A673 (cell line): ENCODE data around the gene APOL5.

Source experiments
- CTCF ChIP-seq: fragments of 300-800, 200-600 bp; sonication (generic); conservative IDR thresholded peaks from 2 replicates; pipeline ENCODE4 v1.5.1; 2017; ENCODE audit warnings: low read depth, mild to moderate bottlenecking, antibody characterized with exemption, low read length, moderate library complexity, mixed read lengths
- EZH2 ChIP-seq: fragments of 200-600 bp; sonication (generic); IDR thresholded peaks from 2 replicates; pipeline ENCODE4 v1.6.1; 2017; ENCODE audit warnings: borderline replicate concordance, low read depth, mild to moderate bottlenecking, mixed read lengths, antibody characterized with exemption, low read length; ENCODE audit not compliant: poor library complexity, severe bottlenecking

GRCh38 chr22:35729309-35729698, 11.6 kb downstream of the APOL5 start:
- TF ChIP-seq CTCF (no peak), EZH2 (no peak)
